ENCODE data around the gene C10orf53. TPM values are rescaled to one million over a fixed set of nuclear protein-coding genes. Genes with fewer than 3 reads are reported as not detected.

Gene C10orf53
- total and polyA plus RNA-seq, 2 of the 8 experiments (the other 6 are each of a cell fraction or from before 2014, with no cell fraction given), result not detected

DNA sequence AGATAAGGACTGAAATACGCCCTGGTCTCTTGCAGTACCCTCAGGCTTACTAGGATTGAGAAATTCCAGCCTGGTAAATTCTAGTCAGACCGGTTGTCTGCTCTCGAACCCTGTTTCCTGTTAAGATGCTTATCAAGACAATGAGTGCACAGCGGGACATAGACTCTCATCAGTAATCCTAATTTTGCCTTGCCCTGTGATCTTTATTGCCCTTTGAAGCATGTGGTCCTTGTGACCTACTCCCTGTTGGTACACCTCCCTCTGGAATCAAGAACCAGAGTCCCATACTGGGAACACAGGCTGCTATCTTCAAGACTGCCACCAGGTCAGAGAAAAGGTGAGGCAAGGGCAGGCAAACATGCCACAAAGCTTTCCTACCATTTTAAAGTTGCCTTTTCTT, 7.2 kb downstream of the C10orf53 start:
- TF ChIP-seq, protein P1, sequence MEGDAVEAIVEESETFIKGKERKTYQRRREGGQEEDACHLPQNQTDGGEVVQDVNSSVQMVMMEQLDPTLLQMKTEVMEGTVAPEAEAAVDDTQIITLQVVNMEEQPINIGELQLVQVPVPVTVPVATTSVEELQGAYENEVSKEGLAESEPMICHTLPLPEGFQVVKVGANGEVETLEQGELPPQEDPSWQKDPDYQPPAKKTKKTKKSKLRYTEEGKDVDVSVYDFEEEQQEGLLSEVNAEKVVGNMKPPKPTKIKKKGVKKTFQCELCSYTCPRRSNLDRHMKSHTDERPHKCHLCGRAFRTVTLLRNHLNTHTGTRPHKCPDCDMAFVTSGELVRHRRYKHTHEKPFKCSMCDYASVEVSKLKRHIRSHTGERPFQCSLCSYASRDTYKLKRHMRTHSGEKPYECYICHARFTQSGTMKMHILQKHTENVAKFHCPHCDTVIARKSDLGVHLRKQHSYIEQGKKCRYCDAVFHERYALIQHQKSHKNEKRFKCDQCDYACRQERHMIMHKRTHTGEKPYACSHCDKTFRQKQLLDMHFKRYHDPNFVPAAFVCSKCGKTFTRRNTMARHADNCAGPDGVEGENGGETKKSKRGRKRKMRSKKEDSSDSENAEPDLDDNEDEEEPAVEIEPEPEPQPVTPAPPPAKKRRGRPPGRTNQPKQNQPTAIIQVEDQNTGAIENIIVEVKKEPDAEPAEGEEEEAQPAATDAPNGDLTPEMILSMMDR (IDR thresholded peaks at IDR 0.05; ENCODE audit: control extremely low read depth in 1 of 3, insufficient read depth in 1 of 3, low read depth in 1 of 3, low read length in 3 of 3), result peak in 1 of 3 experiments; percentile 5; a peak in 1 of 4 replicates
- TF ChIP-seq JUN (IDR thresholded peaks at IDR 0.05; ENCODE audit: low read depth, low read length) (no peak), RFX5 (IDR thresholded peaks at IDR 0.05; ENCODE audit: borderline replicate concordance, low read depth, low read length) (no peak), TAF1 (IDR thresholded peaks at IDR 0.05; ENCODE audit: low read depth, low read length) (0 out of 2 replicates have a peak, but pooled peaks have one; percentile 10), MAFK (IDR thresholded peaks at IDR 0.05; ENCODE audit: low read depth, low read length) (no peak), EP300 (IDR thresholded peaks at IDR 0.05; ENCODE audit: borderline replicate concordance in 1 of 2, low read depth in 2 of 2, low read length in 2 of 2) (peak in 1 of 2 experiments; percentile 31; a peak in 1 of 3 replicates), NRF1 (IDR thresholded peaks at IDR 0.05; ENCODE audit: low read depth, low read length) (no peak), CEBPB (IDR thresholded peaks at IDR 0.05; ENCODE audit: low read depth, low read length) (0 out of 2 replicates have a peak, but pooled peaks have one; percentile 26), GABPA (IDR thresholded peaks at IDR 0.05; ENCODE audit: borderline replicate concordance, insufficient read depth, low read length) (no peak), GTF2F1 (IDR thresholded peaks at IDR 0.05; ENCODE audit: borderline replicate concordance, low read depth, low read length) (no peak), SP1 (IDR thresholded peaks at IDR 0.05; ENCODE audit: low read depth, low read length) (0 out of 2 replicates have a peak, but pooled peaks have one; percentile 17)
- Histone ChIP-seq H3K23ac (ENCODE audit: insufficient read length) (no peak overlapping the region), H4K91ac (replicated peaks; ENCODE audit: insufficient read length, low read length) (no peak overlapping the region), H2BK20ac (ENCODE audit: low read length) (no peak overlapping the region), H2AFZ (ENCODE audit: low read length) (no peak overlapping the region), H2BK5ac (ENCODE audit: low read depth, low read length) (no peak overlapping the region), H4K20me1 (replicated peaks in 1 of 2; ENCODE audit: control insufficient read depth in 1 of 2, insufficient read depth in 2 of 2, low read length in 2 of 2) (peaks cover 5 to 10% of the 10 kb centered on the region in 2 experiments), H2BK12ac (ENCODE audit: low read depth, low read length) (no peak overlapping the region), H3K9me3 (ENCODE audit: insufficient read depth in 2 of 2, low read depth in 1 of 2, low read length in 1 of 2) (peaks cover 5 to 11% of the 10 kb centered on the region in 2 experiments; a peak in 2 of 4 replicates), H3K4me3 (ENCODE audit: extremely low read depth in 1 of 4, insufficient read depth in 2 of 4, low read depth in 3 of 4, low read length in 4 of 4) (no peak overlapping the region), H3K9ac (replicated peaks in 1 of 4; ENCODE audit: extremely low read depth in 1 of 4, low read depth in 3 of 4, low read length in 3 of 4) (no peak overlapping the region), H3K79me1 (ENCODE audit: low read depth, low read length) (no peaks in the 10 kb centered on the region), H3K23me2 (ENCODE audit: low read depth, low read length) (no peaks in the 10 kb centered on the region), H4K8ac (ENCODE audit: extremely low read depth, insufficient read depth, low read length) (no peak overlapping the region), H4K5ac (ENCODE audit: insufficient read length, low read depth, low read length) (no peak overlapping the region), H3K4me2 (ENCODE audit: insufficient read depth in 1 of 2, low read depth in 2 of 2, low read length in 2 of 2) (no peak overlapping the region), H2BK120ac (replicated peaks; ENCODE audit: low read depth, low read length) (no peak overlapping the region), H3K18ac (ENCODE audit: extremely low read depth, low read length) (no peak overlapping the region), H3K27ac (ENCODE audit: low read depth, low read length) (no peak overlapping the region), H3K36me3 (ENCODE audit: control insufficient read depth in 2 of 4, insufficient read depth in 4 of 4, low read length in 3 of 4) (peaks cover 0 to 7% (median 0%) of the 10 kb centered on the region in 4 experiments; a peak in 1 of 8 replicates), H2BK15ac (ENCODE audit: low read length) (no peak overlapping the region), H3K79me2 (ENCODE audit: control insufficient read depth in 1 of 2, insufficient read depth in 2 of 2, low read length in 2 of 2) (no peaks in the 10 kb centered on the region), H3K4ac (replicated peaks; ENCODE audit: insufficient read length, low read depth, low read length) (no peak overlapping the region), H3K27me3 (replicated peaks in 1 of 4; ENCODE audit: control insufficient read depth in 3 of 4, extremely low read depth in 1 of 4, insufficient read depth in 3 of 4, low read length in 3 of 4) (peaks cover 34 to 40% (median 38%) of the 10 kb centered on the region in 4 experiments), H2AK5ac (ENCODE audit: low read depth, low read length) (no peak overlapping the region), H3K4me1 (replicated peaks in 1 of 4; ENCODE audit: control insufficient read depth in 3 of 4, insufficient read depth in 4 of 4, low read length in 3 of 4) (peaks cover 20 to 33% (median 23%) of the 10 kb centered on the region in 4 experiments), H3K56ac (replicated peaks; ENCODE audit: insufficient read length, low read depth, low read length) (no peak overlapping the region), H3K14ac (ENCODE audit: insufficient read length) (no peak overlapping the region)
- POLR2A ChIA-PET (ENCODE audit: partially characterized antibody), result interaction anchor here (0.5 kb wide), 1 partner anchor 325 kb away, joined by 3 read pairs; no protein-coding TSS in a partner anchor
- DNase-seq (ENCODE audit: low read depth in 1 of 2, low spot score in 2 of 2), result no peak
- no peak for FAIRE-seq
- CTCF ChIA-PET (ENCODE audit: partially characterized antibody), result no interaction called here
- 71% methylated on average over 4 of the region's 4 CpGs; no CpG with 5 or more reads in 1 of the 2 experiments for WGBS, 2 experiments (ENCODE audit: extremely low coverage in 1 of 2, insufficient coverage in 1 of 2, insufficient read length in 1 of 2, insufficient replicate concordance in 2 of 2, low coverage in 1 of 2, low lambda C conversion rate in 2 of 2, missing lambda C conversion rate in 1 of 2)
